ENCODE measurements around the gene ZNF138.

GRCh38 chr7:64854969-64855368 lies 60.7 kb downstream of the ZNF138 start:
- TF ChIP-seq, protein P1, sequence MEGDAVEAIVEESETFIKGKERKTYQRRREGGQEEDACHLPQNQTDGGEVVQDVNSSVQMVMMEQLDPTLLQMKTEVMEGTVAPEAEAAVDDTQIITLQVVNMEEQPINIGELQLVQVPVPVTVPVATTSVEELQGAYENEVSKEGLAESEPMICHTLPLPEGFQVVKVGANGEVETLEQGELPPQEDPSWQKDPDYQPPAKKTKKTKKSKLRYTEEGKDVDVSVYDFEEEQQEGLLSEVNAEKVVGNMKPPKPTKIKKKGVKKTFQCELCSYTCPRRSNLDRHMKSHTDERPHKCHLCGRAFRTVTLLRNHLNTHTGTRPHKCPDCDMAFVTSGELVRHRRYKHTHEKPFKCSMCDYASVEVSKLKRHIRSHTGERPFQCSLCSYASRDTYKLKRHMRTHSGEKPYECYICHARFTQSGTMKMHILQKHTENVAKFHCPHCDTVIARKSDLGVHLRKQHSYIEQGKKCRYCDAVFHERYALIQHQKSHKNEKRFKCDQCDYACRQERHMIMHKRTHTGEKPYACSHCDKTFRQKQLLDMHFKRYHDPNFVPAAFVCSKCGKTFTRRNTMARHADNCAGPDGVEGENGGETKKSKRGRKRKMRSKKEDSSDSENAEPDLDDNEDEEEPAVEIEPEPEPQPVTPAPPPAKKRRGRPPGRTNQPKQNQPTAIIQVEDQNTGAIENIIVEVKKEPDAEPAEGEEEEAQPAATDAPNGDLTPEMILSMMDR (IDR thresholded peaks at IDR 0.05) = no peak
- TF ChIP-seq SIN3A (IDR thresholded peaks at IDR 0.05; ENCODE audit: borderline replicate concordance, insufficient read depth, low read depth, low read length) = no peak
- TF ChIP-seq TCF7L2 (IDR thresholded peaks at IDR 0.05; ENCODE audit: low read depth, low read length) = no peak

All from Panc1 (cell line).